K562 (cell line): ENCODE data around the gene NELL1.

ENCODE experiments used
- NR2F6 ChIP-seq: fragments of 450-650 bp; formaldehyde crosslinking; IDR thresholded peaks from 2 replicates; pipeline ENCODE4 v1.4.0; 2020; ENCODE audit warnings: mild to moderate bottlenecking
- RFX1 ChIP-seq: fragments of 450-650 bp; IDR thresholded peaks from 2 replicates; pipeline ENCODE4 v1.6.1; 2016; ENCODE audit warnings: mild to moderate bottlenecking, moderate library complexity

GRCh38 chr11:21403069-21403468 lies 733.7 kb downstream of the NELL1 start:
- TF ChIP-seq NR2F6 (CRISPR knock-in tag) (no peak), RFX1 (no peak)
